HG02970 (cell line): ENCODE results near the gene TMEM179.

ENCODE experiments used
- ATAC-seq: cut with Tn5 transposase; IDR thresholded peaks from one replicate; pipeline ENCODE4 v1.9.1; 2021; ENCODE audit warnings: mild to moderate bottlenecking, moderate library complexity, moderate number of reproducible peaks; ENCODE audit not compliant: unreplicated experiment, low FRiP score

Gene TMEM179

DNA sequence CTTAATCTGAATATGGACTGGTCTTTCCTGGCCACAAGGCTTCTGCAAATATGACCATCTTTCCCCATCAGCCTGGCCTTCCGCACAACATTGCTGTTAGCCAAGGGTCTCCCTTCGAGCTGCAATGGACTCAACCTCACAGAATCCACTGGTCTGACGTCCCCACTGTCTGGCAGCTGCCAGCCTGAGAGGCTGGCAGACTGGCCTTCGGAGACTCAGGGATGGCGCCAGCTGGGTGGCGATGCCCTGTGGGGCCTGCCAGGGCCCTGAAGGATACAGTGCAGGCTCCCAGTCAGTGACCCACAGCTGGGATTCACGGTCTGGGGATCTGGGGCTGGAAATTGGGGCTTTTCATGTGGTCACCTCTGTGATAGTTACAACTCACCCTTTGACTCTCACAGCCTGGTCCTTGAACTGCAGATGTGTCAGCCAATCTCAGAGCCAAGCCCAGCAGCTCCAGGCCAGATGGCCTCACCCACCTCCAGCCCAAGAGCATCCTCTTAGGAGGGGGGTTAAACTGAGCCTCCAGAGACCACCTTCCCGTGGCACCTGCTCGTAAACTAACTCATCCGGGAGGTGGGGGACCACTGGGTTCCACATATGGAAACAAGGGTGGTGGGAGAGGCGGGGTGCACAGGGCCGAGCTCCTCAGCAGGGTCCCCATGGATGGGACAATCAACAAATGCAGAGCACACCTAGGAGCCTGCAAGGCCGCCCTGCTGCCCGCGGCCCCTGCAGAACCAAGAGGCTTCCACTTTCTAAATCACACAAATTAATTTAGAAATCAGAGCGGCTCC, 46.1 kb downstream of the TMEM179 start:
- ATAC-seq, result no peak

GRCh38 chr14:104557766-104558165, 46.8 kb downstream of the TMEM179 start:
- no peak for ATAC-seq

GRCh38 chr14:104557086-104557485, 47.5 kb downstream of the TMEM179 start:
- ATAC-seq, result no peak

- ATAC-seq, result no peak
Measured at GRCh38 chr14:104556256-104557021, 48.1 kb downstream of the TMEM179 start.

DNA sequence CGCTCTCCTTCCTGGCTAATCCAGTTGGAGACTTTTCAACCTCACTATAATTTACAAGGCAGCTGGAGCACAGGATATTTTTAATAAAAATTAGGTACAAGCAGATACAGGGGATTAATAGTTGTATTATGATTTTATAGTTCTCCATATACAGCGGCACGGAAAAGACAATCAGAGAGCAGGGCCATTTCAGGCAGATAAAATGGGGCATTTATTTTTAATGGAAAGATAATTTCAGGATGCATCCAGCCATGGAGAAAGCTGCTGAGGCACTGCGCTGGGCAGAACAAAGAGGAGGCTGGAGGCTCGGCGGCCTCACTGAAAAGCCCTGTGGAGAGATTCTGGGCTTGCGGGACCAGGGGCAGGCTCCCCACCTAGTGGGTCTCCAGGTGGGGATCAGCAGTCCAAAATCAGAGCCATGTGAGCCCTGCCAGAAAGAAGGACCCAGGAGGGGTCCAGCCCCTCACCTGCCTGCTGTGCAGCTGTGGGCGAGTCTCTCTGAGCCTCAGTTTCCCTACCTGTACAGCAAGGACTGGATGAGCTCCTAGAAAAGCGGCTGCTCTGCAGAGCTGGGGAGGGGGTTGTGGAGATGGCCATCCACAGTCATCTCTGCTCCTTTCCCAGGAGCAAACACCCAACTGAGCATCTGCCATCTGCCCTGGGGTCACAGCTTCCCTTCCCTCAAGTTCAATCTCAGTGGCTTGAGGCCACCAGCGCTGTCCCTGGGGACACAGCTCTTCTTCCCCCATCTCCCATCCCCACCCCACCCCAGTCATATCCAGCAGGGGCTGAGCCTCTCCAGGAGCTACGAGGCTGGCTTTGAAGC, 48.9 kb downstream of the TMEM179 start:
- ATAC-seq, result no peak

DNA sequence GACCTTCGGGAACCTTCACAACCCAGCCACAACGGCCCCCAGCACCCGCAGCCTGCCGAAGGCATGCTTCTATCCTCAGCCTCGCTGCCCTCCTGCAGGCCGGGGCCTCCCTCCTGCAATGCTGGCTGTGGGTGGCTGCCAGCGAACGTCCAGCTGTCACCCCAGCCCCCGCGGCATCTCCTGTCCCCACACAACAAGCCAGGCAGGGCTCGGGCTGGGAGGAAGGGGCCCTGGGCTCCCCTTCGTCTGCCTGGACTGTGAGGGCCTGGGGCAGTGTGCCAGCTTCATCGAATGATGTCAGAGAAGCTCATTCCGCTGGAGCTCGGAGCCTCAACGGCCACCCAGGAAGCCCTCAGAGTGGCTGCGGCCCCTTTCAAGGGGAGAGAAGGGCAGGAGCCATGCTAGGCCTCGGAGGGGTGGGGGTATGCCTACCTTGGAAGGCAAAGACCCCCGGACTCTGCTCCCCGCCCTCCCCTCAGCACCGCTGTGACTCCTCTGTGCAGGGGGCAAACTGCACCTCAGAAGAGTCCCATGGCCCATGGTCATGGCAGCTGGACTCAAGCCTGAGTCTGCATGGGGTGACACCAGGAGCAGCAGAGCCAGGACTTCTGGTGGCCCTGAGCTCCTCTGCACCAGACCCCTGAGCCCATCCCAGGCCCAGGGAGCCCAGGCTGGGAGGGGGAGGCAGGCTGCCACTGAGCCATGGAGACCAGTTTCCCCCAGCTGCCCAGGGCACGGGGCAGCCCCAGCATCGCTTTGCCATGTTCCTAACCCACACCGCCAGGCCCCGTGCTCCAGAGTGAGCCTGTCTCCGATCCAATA, 49.8 kb downstream of the TMEM179 start:
- ATAC-seq, result no peak

DNA sequence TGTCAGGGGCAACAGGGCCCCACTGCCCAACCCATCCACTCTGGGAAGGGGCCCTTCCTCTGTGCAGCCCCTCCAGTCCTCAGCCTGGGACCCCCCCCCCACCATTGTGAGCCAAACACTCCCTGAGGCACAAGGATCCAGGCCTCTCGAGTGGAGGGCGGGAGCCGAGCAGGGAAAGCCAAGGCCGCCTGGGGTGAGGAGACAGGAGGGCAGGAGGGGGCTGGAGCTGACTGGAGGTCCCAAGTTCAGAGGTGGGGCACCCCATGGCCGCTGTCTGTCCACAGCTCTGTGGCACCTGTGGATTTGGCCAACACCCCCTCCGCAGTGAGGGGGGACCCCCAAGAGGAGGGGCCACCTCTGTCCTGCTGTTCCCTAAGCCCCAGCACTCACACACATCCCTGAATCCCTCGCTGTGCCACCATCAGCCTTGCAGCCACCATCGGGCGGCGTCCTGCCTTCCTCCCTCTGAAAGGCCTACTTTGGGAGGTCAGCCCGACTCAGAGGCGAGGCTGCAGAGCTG, 50.4 kb downstream of the TMEM179 start:
- ATAC-seq, result no peak

- ATAC-seq, result no peak
Measured at GRCh38 chr14:104553166-104554087, 51.1 kb downstream of the TMEM179 start.

DNA sequence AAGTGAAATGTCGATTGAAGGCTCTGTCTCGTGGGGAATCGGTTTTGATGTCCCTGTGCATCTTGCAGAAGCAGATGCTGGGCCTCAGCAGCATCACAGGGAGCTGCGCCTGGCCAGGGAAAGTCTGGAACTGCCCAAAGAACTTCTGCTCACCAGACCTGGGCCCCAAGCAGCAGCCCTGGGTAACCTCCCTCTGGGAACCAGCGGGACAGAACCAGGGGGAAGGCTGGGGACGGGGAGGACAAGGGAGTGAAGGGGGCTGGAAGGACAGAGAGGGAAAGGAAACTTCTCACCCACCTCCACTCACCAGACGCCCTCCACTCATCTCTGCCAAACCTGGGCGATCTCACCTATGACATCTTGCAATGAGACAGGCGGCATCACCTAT, 51.8 kb downstream of the TMEM179 start:
- ATAC-seq, result no peak

GRCh38 chr14:104551851-104552737, 52.5 kb downstream of the TMEM179 start:
- no peak for ATAC-seq

DNA sequence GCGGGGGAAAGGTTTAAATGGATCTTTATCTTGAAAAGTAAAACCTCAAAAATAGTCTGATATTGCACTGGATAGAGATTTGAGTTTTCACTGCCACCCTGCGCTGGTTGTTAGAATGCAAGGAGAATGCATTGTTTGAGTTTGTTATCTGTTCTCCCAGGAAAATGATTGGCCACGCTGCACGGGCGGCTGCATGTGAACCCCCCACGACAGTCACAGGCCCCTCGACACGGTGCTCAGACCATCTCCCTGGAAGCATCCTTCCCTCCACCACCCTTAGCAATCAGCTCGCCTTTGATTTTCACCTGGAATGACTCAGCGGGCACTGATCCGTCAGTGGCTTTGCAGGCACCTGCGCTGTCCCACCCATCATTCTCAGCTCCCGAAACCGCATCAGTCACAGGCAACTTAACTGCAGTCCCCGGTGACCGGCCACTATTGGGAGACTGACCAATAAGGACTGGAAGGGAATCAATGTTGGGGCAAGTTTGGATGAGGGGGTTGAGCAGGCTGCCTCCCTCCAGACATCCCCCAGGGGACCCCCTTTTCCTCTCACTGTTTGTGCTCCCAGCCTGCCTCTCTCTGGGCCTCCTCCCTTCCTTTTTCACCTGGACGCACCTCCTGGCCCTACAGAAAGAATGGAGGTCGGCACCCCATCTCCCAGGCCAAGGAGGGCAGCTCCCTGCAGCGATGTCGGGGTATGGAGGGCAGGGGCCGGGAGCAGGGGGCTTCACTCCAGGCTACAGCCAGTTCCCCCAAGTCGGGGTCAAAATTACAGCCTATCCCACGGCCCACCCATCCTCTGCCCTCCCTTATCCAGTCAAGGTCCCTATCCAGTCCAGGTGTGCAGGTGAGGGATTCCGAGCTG, 53.5 kb downstream of the TMEM179 start:
- ATAC-seq, result no peak

DNA sequence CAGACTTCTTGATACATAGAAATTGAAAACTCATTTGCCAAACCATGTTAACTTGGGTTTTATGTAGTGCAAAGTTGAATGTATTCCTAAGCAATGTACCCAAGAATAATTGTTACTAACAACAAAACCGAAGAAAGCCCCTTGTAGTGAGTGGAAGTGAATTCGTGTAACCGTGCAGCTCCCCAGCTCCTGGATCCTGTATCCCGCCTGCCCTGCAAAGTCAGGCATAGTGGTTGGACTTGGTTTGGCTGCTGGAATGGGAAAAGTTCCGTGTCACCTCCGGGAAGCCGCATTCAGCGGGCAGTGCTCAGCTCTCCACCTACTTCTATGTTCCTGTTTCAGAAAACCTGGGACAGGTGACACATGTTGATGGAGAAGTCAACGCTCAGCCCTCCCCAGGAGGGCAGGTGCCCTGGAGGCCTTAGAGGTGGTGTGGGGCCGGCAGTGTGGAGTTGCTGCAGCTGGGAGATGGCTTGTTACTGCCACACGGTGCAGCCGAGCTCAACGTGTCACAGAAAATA, 54.2 kb downstream of the TMEM179 start:
- no peak for ATAC-seq

DNA sequence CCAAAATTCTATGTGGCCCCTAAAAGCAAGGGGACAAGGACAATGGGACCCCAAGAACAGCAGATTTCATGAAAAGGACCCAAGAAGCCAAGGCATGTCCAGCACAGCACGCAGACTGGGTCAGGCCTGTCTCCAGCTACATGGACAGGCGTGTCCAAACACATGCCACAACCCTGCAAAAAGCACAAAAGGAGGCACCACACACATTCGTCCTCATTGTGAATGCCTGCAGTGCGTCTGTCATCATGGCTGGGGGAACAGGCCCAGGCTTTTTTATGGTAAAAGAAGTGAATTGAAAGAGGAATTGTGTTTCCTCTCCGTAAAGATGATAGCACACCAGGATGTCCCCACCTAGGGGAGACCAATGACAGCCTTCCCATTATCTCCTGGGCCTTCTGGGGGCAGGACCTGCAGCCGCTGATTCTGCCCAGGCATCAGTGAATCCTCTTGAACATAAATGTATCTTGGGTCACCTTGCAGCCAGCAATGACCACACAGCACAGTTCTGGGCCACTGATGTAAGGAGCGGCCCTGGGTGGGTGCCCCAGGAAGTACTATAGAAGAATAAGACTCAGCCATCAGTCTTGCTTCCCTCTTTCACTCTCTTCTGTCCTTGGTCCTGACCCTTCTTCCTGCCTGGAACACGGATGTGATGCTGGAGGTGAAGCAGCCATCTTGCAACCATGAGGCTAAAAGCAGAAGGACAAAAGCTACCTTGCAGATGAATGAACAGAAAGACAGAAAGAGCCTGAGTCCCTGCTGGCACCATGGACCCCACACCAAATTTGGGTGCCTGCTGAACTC, 54.8 kb downstream of the TMEM179 start:
- ATAC-seq, result no peak

GRCh38 chr14:104548802-104549535, 55.6 kb downstream of the TMEM179 start:
- no peak for ATAC-seq

DNA sequence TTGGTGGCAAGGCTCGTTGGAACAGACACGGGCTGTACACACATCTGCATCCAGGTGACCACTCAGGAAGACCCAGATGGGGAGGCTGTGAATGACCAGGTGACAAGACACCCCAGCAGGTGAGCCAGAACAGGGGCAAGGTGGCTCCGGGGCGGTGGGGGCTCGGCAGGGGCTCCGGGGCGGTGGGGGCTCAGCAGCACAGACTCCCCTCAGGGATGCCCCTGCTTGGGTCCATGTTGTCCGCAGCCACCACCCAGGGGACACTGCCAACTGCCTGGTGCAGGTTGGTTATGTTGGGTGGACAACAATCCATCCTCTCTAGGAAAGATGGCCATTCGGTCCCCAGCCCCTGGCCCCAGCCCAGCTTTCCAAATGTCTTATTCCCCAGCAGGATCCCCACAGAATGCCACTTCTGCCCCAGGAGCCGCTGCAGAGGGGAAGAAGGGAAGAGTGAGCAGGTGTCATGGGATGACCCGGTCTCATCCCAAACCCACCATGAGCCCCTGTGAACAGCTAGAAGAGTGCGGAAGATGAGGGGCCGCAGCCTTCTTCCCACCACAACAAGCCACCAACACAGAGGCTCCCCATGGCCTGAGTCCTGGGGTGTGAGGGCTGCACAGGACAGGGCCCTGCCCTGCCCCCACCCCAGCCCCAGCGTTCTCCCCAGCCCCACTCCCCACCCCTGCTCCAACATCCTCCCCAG, 56.4 kb downstream of the TMEM179 start:
- no peak for ATAC-seq
